Activated CD4-positive, alpha-beta T cell treated with anti-CD3 and anti-CD28 coated beads, Interleukin-2, amount 10 ng/mL, durations not matched to agents 24 days and 14 days (primary cell): ENCODE results near the gene RAI2. TPM values are rescaled to one million over a fixed set of nuclear protein-coding genes. Genes with fewer than 3 reads are reported as not detected.

ENCODE experiments used
- DNase-seq: peaks from one replicate; pipeline ENCODE4 v3.0.0; 2022
- H3K27ac Mint-ChIP-seq: one replicate; pipeline ENCODE4 v1.8.0; 2022; ENCODE audit warnings: mild to moderate bottlenecking, mixed read lengths
- H3K27me3 Mint-ChIP-seq: one replicate; pipeline ENCODE4 v1.8.0; 2022; ENCODE audit warnings: mixed read lengths
- H3K36me3 Mint-ChIP-seq: one replicate; pipeline ENCODE4 v1.8.0; 2022; ENCODE audit warnings: low read depth, mild to moderate bottlenecking, mixed read lengths
- H3K4me1 Mint-ChIP-seq: one replicate; pipeline ENCODE4 v1.8.0; 2021; ENCODE audit warnings: mixed read lengths
- H3K4me3 Mint-ChIP-seq: one replicate; pipeline ENCODE4 v1.8.0; 2022; ENCODE audit warnings: mild to moderate bottlenecking, moderate library complexity, mixed read lengths
- H3K9me3 Mint-ChIP-seq: one replicate; pipeline ENCODE4 v1.8.0; 2021; ENCODE audit warnings: mixed read lengths
- intact Hi-C: fragments of 100-400 bp; cut with micrococcal nuclease; formaldehyde crosslinking; loops from one replicate; pipeline ENCODE4 v1.15.1; 2023
- total RNA-seq: library from RNA; stranded (reverse); gene quantifications from 2 replicates; pipeline ENCODE4 v1.2.3, GENCODE V29; 2022

RAI2 gene
- 0.14 and 0.16 TPM in 2 replicates for total RNA-seq

DNA sequence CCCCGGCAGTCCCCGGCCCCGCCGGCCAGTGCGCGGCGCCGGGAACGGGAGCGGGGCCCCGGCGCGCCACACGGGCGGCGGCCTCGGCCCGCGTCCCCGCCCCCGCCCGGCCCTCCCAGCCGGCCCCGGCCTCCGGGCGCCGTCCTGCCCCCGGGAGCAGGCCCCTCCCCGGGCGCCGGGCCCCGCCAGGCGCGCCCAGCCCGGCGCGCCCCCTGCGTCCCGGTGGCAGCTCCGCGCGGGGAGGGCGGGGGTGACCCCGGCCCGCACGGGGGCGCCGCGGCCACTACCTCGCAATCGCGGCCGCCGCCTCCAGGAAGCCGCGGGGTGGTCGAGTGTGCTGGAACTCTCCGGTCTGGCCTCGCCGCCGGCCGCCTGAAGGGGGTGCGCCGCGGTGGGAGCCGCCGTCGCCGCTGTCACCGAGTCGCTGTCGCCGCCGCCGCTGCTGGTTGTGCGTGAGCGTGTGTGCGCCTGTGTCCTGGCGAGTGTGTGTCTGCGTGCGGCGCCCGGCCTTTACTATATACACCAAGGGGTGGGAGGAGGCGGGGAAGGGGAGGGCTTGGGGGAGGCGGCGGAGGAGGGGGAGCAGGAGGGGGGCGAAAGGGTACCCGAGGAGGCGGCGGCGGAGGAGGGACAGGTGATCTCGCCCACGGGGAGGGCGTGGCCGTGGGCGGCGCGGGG, at the start of gene RAI2:
Gene RAI2 (minus strand): TSS at position 488 of the 678 bp plus-strand sequence. CDS start 59,288 bp downstream, outside the sequence.
- DNase-seq, result peak; percentile 56
- Mint-ChIP-seq H3K4me1 (peaks cover 3% of the 10 kb centered on the region), H3K27ac (no peak within 1 kb of the TSS), H3K27me3 (peaks cover 53% of the 10 kb centered on the region), H3K36me3 (no peaks in the 10 kb centered on the region), H3K9me3 (no peaks in the 10 kb centered on the region), H3K4me3 (peak within 1 kb of the TSS; percentile 63)
- intact Hi-C loops, result no loop called here

DNA sequence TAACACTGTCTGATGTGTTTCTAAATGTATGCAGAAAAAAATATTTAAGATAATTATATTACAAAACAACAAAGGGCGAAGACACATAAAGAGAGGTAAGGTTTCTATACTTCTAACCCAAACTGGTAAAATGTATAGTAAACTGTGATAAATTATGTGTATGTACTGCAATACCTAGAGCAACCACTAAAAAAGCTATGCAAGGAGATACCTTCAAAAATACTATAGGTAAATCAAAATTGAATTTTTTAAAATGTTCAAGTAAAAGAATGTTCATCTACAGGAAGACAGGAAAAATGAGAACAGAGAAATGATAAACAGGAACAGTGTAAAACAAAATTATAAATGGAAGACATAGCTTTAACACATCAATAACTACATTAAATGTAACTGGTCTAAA, 27.3 kb upstream of the RAI2 start:
- peaks cover 4% of the 10 kb centered on the region for H3K27me3 Mint-ChIP-seq
- H3K36me3 Mint-ChIP-seq, result no peaks in the 10 kb centered on the region
- H3K4me1 Mint-ChIP-seq, result no peaks in the 10 kb centered on the region
- no peak for DNase-seq
- intact Hi-C loops, result no loop called here
- no peak overlapping the region for H3K4me3 Mint-ChIP-seq
- no peak overlapping the region for H3K27ac Mint-ChIP-seq
- no peaks in the 10 kb centered on the region for H3K9me3 Mint-ChIP-seq

DNA sequence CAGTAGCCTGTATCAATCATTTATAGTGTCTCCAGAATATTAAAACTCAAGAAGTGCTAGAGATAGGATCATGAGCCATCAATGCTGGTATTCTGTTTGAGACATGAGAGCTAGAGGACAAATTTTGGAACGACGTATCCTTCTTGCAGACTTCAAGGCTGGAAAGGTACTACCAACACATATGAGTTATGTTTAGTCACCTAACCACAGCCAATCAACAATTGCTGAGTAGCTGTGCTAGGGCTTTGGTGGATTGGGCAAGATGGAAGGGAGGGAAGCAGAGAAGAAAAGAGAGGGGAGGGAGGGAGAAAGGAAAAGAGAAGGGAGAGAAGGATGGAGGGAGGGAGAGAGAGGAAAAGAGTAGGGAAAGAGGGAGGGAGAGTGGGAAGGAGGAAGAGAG, 21.6 kb upstream of the RAI2 start:
- Mint-ChIP-seq H3K36me3 (no peaks in the 10 kb centered on the region), H3K4me1 (no peaks in the 10 kb centered on the region), H3K4me3 (no peak overlapping the region), H3K27ac (no peak overlapping the region), H3K27me3 (peaks cover 5% of the 10 kb centered on the region), H3K9me3 (no peaks in the 10 kb centered on the region)
- intact Hi-C loops, result no loop called here
- DNase-seq, result no peak

- H3K4me1 Mint-ChIP-seq, result no peaks in the 10 kb centered on the region
- no peaks in the 10 kb centered on the region for H3K27me3 Mint-ChIP-seq
- no peak overlapping the region for H3K4me3 Mint-ChIP-seq
- DNase-seq, result no peak
- intact Hi-C loops, result no loop called here
- no peak overlapping the region for H3K27ac Mint-ChIP-seq
- H3K9me3 Mint-ChIP-seq, result no peaks in the 10 kb centered on the region
- no peaks in the 10 kb centered on the region for H3K36me3 Mint-ChIP-seq
Measured at GRCh38 chrX:17878028-17878670, 17.1 kb upstream of the RAI2 start.

DNA sequence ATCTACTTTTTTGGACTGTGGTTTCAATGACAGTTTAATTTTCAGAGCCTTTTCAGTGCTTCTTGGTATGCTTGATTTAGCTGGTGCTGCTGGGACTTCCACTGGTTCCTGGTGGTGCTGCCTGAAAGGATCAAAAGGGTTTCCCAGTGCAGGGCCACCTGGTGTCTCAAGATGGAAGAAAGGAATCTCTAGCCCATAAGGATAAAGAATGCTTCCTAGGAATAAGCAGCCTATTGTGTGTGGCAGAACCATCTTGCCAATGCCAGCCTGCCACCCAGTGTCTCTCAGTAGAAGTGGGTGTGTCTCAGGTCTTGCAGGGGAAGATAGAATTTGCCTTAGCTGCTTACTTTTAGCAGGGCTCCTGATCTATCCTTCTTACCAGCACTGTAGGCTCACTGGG, 15.0 kb upstream of the RAI2 start:
- DNase-seq, result no peak
- Mint-ChIP-seq H3K4me3 (no peak overlapping the region), H3K27me3 (no peaks in the 10 kb centered on the region), H3K4me1 (no peaks in the 10 kb centered on the region), H3K36me3 (no peaks in the 10 kb centered on the region), H3K27ac (no peak overlapping the region), H3K9me3 (no peaks in the 10 kb centered on the region)
- intact Hi-C loops, result no loop called here

- DNase-seq, result no peak
- H3K27me3 Mint-ChIP-seq, result no peaks in the 10 kb centered on the region
- no peak overlapping the region for H3K4me3 Mint-ChIP-seq
- no peaks in the 10 kb centered on the region for H3K9me3 Mint-ChIP-seq
- intact Hi-C loops, result no loop called here
- H3K27ac Mint-ChIP-seq, result no peak overlapping the region
- H3K4me1 Mint-ChIP-seq, result no peaks in the 10 kb centered on the region
- H3K36me3 Mint-ChIP-seq, result no peaks in the 10 kb centered on the region
Measured at GRCh38 chrX:17869580-17869979, 8.5 kb upstream of the RAI2 start.

- Mint-ChIP-seq H3K4me1 (peaks cover 3% of the 10 kb centered on the region), H3K27ac (no peak overlapping the region), H3K9me3 (no peaks in the 10 kb centered on the region), H3K4me3 (peak overlapping the region; percentile 55), H3K36me3 (no peaks in the 10 kb centered on the region), H3K27me3 (peaks cover 50% of the 10 kb centered on the region)
- intact Hi-C loops, result no loop called here
- DNase-seq, result no peak
Measured at GRCh38 chrX:17861489-17862011, 452 bp upstream of the RAI2 start.

DNA sequence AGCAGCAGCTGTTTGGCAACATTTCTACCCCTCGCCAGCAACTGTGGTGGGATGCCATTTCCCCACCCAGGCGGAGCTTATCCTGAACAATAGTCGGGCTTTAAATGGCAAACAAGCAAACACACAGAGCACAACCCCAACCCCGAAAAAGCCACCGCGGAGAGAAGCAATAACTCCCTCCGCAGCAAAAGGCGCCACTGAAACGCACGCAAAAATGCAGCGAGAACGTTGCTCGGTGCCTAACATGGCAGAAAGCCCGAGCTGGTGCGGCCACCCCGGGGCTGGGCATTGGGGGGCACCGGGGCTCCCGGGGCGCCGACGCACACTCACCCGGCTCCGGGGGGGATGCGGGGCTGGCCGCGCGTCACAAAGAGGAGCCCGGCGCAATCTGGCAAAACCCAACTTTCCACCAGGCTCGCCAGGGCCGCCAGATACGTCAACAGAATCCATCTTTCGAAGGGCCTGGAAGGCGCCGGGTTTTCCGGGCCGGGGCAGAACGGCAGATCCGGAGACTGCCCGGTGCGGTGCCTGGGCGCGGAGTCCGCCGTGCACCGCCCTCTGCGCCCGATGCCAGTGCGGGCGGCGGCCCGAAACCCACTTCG, 818 bp downstream of the RAI2 start:
- peaks cover 3% of the 10 kb centered on the region for H3K4me1 Mint-ChIP-seq
- no peaks in the 10 kb centered on the region for H3K9me3 Mint-ChIP-seq
- DNase-seq, result no peak
- H3K36me3 Mint-ChIP-seq, result no peaks in the 10 kb centered on the region
- H3K4me3 Mint-ChIP-seq, result peak overlapping the region; percentile 63
- peaks cover 55% of the 10 kb centered on the region for H3K27me3 Mint-ChIP-seq
- intact Hi-C loops, result no loop called here
- H3K27ac Mint-ChIP-seq, result no peak overlapping the region

GRCh38 chrX:17859609-17860178, 1.4 kb downstream of the RAI2 start:
- Mint-ChIP-seq H3K4me3 (peak overlapping the region; percentile 63), H3K36me3 (no peaks in the 10 kb centered on the region), H3K27ac (no peak overlapping the region), H3K9me3 (no peaks in the 10 kb centered on the region), H3K4me1 (peaks cover 3% of the 10 kb centered on the region), H3K27me3 (peaks cover 55% of the 10 kb centered on the region)
- no peak for DNase-seq
- intact Hi-C loops, result no loop called here

DNA sequence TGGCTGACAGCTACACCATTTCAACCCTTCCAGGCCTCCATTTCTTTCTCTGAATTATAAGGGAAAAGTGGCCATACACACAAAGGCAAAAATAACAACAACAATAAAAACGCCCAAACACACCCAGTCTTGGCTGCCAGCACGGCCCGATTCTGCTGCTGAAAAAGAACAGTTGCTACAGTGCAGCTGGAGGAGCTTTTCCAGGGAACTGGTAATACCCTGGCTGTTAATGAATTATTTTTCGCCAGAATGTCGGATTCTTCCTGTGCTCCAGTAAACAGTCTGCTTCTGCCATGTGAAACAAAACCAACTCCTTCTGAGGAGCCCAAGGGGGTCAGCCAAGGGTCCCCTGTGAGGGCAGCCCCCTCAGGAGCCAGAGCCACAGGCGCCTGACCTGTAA, 6.6 kb downstream of the RAI2 start:
- H3K36me3 Mint-ChIP-seq, result no peaks in the 10 kb centered on the region
- H3K4me3 Mint-ChIP-seq, result no peak overlapping the region
- peaks cover 28% of the 10 kb centered on the region for H3K27me3 Mint-ChIP-seq
- no peak overlapping the region for H3K27ac Mint-ChIP-seq
- H3K9me3 Mint-ChIP-seq, result no peaks in the 10 kb centered on the region
- no peak for DNase-seq
- intact Hi-C loops, result no loop called here
- no peaks in the 10 kb centered on the region for H3K4me1 Mint-ChIP-seq

DNA sequence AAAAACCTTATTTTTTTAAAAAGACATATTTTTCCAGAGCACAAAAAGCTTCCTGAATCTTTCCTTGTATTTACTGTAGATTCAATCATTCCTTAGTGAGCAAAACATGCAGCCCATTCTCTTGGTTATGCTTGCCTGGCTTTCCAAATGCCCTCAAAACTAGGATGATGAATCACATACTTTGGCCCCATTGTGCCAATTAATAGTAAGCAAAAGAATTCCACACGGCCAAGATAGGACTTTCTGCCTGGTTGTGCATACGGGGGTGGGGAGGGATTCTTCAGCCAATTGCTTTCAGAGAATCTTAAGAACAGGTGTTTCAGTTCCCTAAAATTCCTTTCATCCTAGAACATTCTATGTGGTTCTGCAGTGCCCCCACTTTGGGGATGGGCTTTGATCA, 7.0 kb downstream of the RAI2 start:
- no peak for DNase-seq
- Mint-ChIP-seq H3K27me3 (peaks cover 24% of the 10 kb centered on the region), H3K36me3 (no peaks in the 10 kb centered on the region), H3K4me3 (no peak overlapping the region), H3K27ac (no peak overlapping the region), H3K9me3 (no peaks in the 10 kb centered on the region), H3K4me1 (no peaks in the 10 kb centered on the region)
- intact Hi-C loops, result no loop called here

- intact Hi-C loops, result no loop called here
Measured at GRCh38 chrX:17851874-17852273, 9.2 kb downstream of the RAI2 start.

GRCh38 chrX:17848545-17849265, 12.4 kb downstream of the RAI2 start:
- H3K4me1 Mint-ChIP-seq, result no peaks in the 10 kb centered on the region
- intact Hi-C loops, result no loop called here
- H3K36me3 Mint-ChIP-seq, result no peaks in the 10 kb centered on the region
- H3K4me3 Mint-ChIP-seq, result no peak overlapping the region
- no peak for DNase-seq
- H3K27me3 Mint-ChIP-seq, result no peaks in the 10 kb centered on the region
- peak overlapping the region; percentile 74 for H3K27ac Mint-ChIP-seq
- H3K9me3 Mint-ChIP-seq, result no peaks in the 10 kb centered on the region

More at GRCh38 chrX:17851874-17852273, 9.2 kb downstream of the RAI2 start:
- Mint-ChIP-seq H3K4me3 (no peak overlapping the region), H3K27me3 (peaks cover 11% of the 10 kb centered on the region), H3K36me3 (no peaks in the 10 kb centered on the region), H3K27ac (no peak overlapping the region), H3K9me3 (no peaks in the 10 kb centered on the region), H3K4me1 (no peaks in the 10 kb centered on the region)
- DNase-seq, result no peak
